22Rv1 (cell line): Measurements from ENCODE around the gene PALM.

ENCODE experiments used
- CTCF ChIP-seq: fragments of 450-650 bp; IDR thresholded peaks from 2 replicates; pipeline ENCODE4 v1.5.1; 2017; ENCODE audit warnings: mild to moderate bottlenecking
- ZFX ChIP-seq: fragments of 450-650 bp; IDR thresholded peaks from 2 replicates; pipeline ENCODE4 v1.6.1; 2017; ENCODE audit warnings: antibody characterized with exemption, borderline replicate concordance

- TF ChIP-seq CTCF (no peak), ZFX (no peak)
These were observed 80.9 kb downstream of the PALM start for GRCh38 chr19:789701-790060.
